Inflammatory macrophage treated with lipopolysaccharide for 4 hours (primary cell): ENCODE results near the gene PAPPA.

Experiments
- DNase-seq: peaks from one replicate; pipeline ENCODE4 v3.0.0-alpha.2; 2020

PAPPA gene

DNA sequence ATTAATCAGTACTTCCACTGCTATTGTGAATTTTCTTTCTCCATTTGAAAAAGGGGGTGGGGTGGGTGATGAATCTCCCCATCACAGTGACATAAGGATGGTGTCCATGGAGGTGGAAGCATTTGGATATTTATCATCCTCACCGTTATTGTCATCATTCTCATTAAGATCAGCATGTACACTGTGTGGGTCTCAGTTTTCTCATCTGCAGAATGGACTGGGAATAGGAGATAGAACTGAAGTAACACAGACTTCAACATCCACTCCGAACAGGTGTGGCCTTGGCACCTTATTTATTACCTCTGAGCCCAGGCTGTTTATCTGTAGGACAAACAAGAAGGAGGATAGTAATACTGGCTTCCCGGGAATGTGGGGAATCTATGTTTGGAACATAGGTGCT, 165.9 kb downstream of the PAPPA start:
- no peak for DNase-seq

GRCh38 chr9:116320290-116320689, 166.7 kb downstream of the PAPPA start:
- no peak for DNase-seq

- DNase-seq = no peak
Measured at GRCh38 chr9:116322521-116322920, 168.9 kb downstream of the PAPPA start.

DNA sequence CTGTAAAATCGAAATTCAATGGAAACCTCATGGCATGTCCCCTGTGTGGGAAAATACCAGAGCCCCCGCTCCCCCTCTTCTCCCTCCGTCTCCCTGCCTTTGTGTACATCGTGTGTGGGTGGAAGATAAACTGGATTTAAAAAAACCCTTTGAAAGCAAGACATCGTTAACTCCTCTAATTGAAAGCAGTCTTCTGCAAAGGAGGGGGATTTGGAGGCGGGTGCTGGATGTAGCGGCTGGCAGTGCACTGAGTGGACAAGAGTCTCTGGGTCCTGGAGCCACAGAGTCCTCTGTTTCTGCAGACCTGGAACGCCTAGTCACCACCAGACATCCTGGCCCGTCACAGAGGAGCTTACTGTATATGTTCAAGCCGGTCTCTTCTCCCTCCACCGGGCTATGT, 169.4 kb downstream of the PAPPA start:
- DNase-seq = no peak

DNA sequence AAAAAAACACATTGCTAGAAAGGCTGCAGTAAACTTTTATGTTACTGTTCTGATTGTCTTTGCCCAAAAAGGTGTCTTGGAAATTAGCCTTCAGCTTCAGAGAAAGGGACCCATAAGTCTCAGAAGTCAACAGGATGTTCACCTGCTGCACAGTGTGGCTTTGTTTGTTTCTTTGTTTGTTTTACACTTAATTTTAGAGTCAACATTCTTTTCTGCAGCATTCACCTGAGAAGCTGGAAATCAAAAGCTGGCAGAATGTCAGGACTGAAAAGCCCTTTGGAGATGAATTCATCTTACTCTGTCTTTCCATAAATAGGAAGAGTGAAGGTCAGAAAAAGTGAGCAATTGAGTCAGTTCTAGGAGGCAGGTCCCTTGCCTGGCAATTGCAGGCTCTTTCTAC, 170.0 kb downstream of the PAPPA start:
- no peak for DNase-seq

DNA sequence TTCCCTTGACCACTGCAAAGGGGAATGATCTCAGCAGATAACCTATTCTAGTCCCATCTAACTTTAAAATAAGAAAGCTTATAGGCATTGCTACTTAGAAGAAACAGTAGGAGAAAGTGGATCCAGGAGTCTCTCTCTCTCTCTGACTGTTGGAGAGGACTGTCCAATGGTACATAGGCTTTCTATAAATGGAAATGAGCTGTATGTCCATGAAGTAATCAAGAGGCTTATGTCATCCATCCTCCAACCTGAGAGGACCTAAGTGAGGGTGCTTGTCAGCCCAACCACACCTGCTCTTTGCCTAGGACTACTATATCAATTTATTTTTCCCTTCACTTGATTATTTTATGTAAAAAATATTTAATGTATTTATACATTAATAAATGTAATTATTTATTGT, 172.3 kb downstream of the PAPPA start:
- no peak for DNase-seq

GRCh38 chr9:116327701-116328405, 174.3 kb downstream of the PAPPA start:
- DNase-seq = no peak

DNA sequence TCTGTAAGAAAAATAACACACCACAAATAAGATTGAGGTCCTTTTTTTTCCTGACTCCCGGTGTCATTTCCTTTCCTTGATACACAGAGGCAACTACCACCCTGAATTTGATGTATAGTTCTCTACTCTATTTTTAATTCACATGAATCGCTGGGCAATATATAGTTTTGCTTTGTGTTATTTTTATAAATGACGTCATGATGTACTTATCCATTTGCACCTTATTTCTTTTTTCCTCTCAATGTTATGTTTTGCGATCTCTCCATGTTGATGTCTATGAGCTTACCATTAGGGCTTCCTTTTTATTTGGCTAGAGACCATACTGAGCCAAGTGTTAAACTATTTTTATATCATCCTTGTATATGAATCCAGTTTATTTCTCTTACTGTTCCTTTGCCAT, 175.9 kb downstream of the PAPPA start:
- DNase-seq = no peak

- no peak for DNase-seq
Measured at GRCh38 chr9:116331241-116331640, 177.7 kb downstream of the PAPPA start.

- DNase-seq = no peak
Measured at GRCh38 chr9:116332090-116332489, 178.5 kb downstream of the PAPPA start.

DNA sequence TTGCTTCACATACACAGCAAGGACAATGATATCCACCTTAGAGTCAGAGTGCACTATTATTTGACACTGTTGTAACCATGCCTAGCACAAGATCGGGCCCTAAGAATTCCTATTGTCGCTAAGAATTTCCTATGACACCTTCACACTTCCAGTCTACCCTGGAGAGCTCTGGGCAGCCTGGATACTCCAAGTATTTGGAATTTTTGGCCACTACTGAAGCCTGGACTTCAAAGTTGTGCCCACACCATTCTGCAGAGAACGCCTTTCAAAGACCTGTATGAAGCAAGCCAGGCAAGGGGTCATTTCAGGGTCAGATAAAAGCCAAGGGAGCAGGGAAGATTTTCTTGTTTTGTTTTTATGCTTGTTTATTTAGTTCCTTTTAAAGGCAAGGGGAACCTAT, 179.7 kb downstream of the PAPPA start:
- no peak for DNase-seq

DNA sequence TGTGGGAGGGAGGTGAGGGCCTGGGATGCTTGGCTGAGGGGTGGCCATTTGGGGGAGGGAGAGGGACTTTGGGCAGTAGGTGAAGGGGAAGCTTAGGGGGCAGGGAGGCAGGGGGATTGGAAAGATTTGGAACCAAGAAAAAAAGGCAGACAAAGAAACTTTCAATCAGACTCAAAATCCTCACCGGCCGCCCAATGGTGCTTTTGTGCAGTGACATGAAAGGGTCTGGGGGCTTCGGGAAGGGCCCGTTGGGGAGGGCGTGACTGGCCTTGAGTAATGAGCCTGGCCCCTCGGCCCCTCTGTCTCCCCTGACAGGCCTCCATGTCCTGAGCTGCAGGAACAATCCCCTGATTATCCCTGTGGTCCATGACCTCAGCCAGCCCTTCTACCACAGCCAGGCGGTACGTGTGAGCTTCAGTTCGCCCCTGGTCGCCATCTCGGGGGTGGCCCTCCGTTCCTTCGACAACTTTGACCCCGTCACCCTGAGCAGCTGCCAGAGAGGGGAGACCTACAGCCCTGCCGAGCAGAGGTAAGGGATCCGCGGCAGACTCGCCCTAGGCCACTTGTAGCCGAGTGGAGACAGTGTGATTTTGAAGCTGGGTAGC, 181.1 kb downstream of the PAPPA start:
- no peak for DNase-seq

DNA sequence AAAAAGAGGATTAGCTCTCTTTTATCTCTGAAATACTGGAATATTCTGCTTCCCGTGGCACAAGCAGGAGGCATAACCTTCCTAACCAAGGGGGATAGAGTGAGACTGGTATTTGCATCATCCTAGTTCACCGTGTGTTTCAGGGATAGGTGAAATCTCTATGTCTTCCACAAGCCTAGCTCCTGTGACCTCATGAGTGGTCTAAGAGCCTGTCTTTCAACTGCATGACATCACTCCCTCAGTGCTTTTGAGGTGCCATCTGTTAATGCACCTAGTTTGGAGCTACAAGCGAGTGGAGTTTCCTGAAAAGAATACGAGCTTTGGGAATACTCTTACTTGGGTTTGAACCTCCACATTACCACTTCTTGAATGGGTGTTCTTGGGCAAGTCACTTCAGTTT, 181.8 kb downstream of the PAPPA start:
- no peak for DNase-seq

- no peak for DNase-seq
Measured at GRCh38 chr9:116336133-116336862, 182.7 kb downstream of the PAPPA start.

- DNase-seq = no peak
Measured at GRCh38 chr9:116337015-116337414, 183.4 kb downstream of the PAPPA start.

DNA sequence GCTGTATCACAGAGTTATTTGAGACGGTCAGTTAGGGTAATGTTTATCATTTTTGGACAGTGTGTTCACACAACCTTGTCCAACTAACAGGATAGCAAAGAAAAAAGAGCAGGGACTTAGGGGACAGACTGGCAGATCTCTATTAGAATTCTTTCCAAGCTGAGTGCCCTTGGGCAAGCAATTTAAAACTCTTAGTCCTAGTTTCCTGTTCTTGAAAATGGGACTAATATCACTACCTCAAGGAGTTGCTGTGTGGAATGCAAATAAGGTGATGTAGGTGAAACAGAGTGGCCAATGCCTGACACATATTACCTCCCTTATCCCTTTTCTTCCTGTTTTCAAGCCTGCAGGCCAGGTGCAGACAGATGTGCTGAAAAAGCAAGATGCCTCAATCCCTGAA, 186.7 kb downstream of the PAPPA start:
- DNase-seq = no peak

GRCh38 chr9:116342061-116342460, 188.5 kb downstream of the PAPPA start:
- no peak for DNase-seq

DNA sequence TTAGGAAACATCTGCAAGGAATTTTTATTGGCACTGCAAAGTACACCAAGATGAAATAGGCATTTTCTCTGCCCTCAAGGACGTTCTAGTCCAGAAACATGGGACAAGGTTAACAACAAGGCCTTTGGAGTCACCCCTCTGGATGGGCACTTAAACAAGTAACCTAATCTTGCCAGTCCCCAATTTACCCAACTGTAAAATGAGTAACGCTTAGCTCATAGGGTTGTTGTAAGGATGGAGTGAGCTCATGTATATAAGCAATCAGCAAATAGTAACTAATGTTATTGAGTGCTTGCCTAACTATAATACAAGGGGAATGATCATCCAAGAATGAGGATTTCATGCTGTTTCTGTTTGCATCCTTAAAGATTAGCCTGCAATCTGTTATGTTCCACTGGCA, 189.3 kb downstream of the PAPPA start:
- DNase-seq = no peak

DNA sequence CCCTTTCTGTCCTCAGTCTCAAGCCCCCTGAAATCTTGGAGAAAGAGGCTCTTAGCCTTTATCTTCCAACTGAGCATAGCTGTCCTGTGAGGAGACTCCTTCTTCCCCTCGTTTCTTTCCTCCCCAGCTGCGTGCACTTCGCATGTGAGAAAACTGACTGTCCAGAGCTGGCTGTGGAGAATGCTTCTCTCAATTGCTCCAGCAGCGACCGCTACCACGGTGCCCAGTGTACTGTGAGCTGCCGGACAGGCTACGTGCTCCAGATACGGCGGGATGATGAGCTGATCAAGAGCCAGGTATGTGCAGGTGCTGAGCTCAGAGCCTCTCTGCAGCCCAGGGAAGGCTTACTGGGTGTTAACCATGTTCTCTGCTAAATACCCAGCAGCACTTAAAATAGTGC, 190.8 kb downstream of the PAPPA start:
- no peak for DNase-seq

DNA sequence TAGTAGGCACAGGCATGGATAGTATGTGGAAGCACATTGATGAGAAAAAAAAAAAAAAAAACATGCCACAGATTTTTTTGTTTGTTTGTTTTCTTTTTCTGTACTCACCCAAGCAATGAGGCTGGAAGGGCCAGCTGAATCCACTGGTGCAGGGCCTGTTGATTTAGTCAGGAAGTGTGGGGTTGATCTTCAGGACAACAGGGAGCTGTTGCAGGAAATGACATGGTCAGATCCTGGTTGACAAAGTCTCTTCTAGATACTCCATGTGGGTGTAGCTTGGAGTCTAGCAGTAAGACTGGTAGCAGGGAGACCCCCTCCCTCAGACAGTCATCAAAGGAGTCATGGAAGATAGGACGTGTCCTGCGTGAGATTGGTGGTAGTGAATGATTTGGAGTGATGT, 191.8 kb downstream of the PAPPA start:
- no peak for DNase-seq

GRCh38 chr9:116345817-116346216, 192.2 kb downstream of the PAPPA start:
- DNase-seq = no peak

DNA sequence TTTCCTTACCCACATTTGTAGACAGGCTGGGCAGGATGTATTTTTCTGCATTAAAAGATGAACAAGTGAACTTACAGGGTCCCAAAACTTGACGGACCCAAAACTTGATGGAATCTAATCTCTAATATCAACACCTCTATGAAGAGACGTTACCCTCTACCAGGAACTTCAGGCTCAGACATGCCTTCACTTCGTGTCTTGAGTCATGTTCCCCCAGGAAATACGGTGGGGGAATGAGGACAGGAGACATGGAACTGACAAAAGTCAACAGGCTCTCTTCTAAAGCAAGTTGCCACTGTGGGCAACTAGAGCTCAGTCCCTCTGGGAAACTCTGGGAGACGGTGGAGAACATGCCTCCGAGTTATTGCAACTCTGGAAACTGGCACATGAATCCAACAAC, 196.1 kb downstream of the PAPPA start:
- no peak for DNase-seq

GRCh38 chr9:116350213-116350612, 196.6 kb downstream of the PAPPA start:
- no peak for DNase-seq

DNA sequence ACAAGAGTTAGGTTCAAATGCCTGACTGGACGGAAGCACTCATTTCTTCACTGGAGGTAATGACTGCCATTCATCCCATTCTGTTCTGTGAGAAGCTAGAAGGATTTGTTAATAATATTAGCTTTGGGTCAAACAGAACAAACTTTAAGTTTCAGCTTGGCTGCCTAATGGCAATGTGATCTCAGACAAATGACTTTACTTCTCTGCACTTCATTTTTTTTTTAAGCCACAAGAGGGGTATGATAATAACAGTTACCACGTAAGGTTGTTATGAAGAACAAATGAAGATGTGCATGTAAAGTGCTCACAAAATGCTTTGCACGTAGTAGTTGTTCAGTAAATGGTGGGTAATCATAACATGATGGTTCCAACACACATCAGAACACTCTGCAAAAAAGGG, 199.4 kb downstream of the PAPPA start:
- DNase-seq = no peak
